ENCODE data around the gene PARP2. TPM values are rescaled to one million over a fixed set of nuclear protein-coding genes. Genes with fewer than 3 reads are reported as not detected.

Gene PARP2
- total RNA-seq, 1 donor from 2014 or later = 19.5 TPM

GRCh38 chr14:20305265-20306078 lies 38.0 kb upstream of the PARP2 start, which contains the start of gene TTC5:
Gene TTC5, minus strand, starts transcription at chr14:20305951. Its CDS starts 14 bp downstream, at chr14:20305937.
- ChIA-PET CTCF (interaction anchor here (0.7 kb wide), 1 partner anchor 665 kb away, joined by 3 read pairs; no protein-coding TSS in a partner anchor), POLR2A (interaction anchor here (1.0 kb wide), 1 partner anchor 28 kb away, joined by 3 read pairs; the partner anchor contains the start of gene CCNB1IP1)
- ATAC-seq (ENCODE audit: low read depth) = peak; percentile 99
- H3K9me3 Mint-ChIP-seq = no peaks in the 10 kb centered on the region
- peaks cover 29% of the 10 kb centered on the region for H3K36me3 Mint-ChIP-seq (ENCODE audit: low read depth)
- H3K4me1 Mint-ChIP-seq = peaks cover 27% of the 10 kb centered on the region
- H3K27ac Mint-ChIP-seq = peak within 1 kb of the TSS; percentile 81
- peak; percentile 89 for DNase-seq
- intact Hi-C loops (cut with micrococcal nuclease) = loop anchor here (1.0 kb wide), 1 partner anchor 38 kb away; the partner anchor contains the start of gene PARP2
- H3K4me3 Mint-ChIP-seq = peak within 1 kb of the TSS; percentile 87
- H3K27me3 Mint-ChIP-seq = no peaks in the 10 kb centered on the region
- TF ChIP-seq CTCF (IDR thresholded peaks at IDR 0.05) = no peak

- Mint-ChIP-seq H3K27ac (peak overlapping the region; percentile 81), H3K27me3 (no peaks in the 10 kb centered on the region), H3K36me3 (ENCODE audit: low read depth) (peaks cover 23% of the 10 kb centered on the region), H3K9me3 (no peaks in the 10 kb centered on the region), H3K4me3 (peak overlapping the region; percentile 87), H3K4me1 (peaks cover 27% of the 10 kb centered on the region)
- DNase-seq (no peak), ATAC-seq (ENCODE audit: low read depth) (no peak)
- CTCF ChIA-PET = interaction anchor here (0.7 kb wide), 1 partner anchor 665 kb away, joined by 3 read pairs; no protein-coding TSS in a partner anchor
- no peak for TF ChIP-seq CTCF (IDR thresholded peaks at IDR 0.05)
- POLR2A ChIA-PET = interaction anchor here (1.0 kb wide), 1 partner anchor 27 kb away, joined by 3 read pairs; the partner anchor contains the start of gene CCNB1IP1
- intact Hi-C loops (cut with micrococcal nuclease) = no loop called here
Observed at GRCh38 chr14:20306079-20306423, 37.4 kb upstream of the PARP2 start.

GRCh38 chr14:20314026-20314425 lies 29.4 kb upstream of the PARP2 start:
- Mint-ChIP-seq H3K4me3 (no peak overlapping the region), H3K36me3 (ENCODE audit: low read depth) (peaks cover 62% of the 10 kb centered on the region), H3K4me1 (no peaks in the 10 kb centered on the region), H3K9me3 (no peaks in the 10 kb centered on the region), H3K27me3 (no peaks in the 10 kb centered on the region), H3K27ac (no peak overlapping the region)
- ChIA-PET POLR2A (no interaction called here), CTCF (no interaction called here)
- TF ChIP-seq CTCF (IDR thresholded peaks at IDR 0.05) = no peak
- DNase-seq (no peak), ATAC-seq (ENCODE audit: low read depth) (no peak)
- intact Hi-C loops (cut with micrococcal nuclease) = no loop called here

GRCh38 chr14:20317720-20318119 lies 25.7 kb upstream of the PARP2 start:
- Mint-ChIP-seq H3K27me3 (no peaks in the 10 kb centered on the region), H3K36me3 (ENCODE audit: low read depth) (peaks cover 71% of the 10 kb centered on the region), H3K4me3 (no peak overlapping the region), H3K27ac (no peak overlapping the region), H3K9me3 (no peaks in the 10 kb centered on the region), H3K4me1 (no peaks in the 10 kb centered on the region)
- CTCF ChIA-PET = no interaction called here
- TF ChIP-seq CTCF (IDR thresholded peaks at IDR 0.05) = no peak
- ATAC-seq (ENCODE audit: low read depth) (no peak), DNase-seq (no peak)
- intact Hi-C loops (cut with micrococcal nuclease) = no loop called here
- POLR2A ChIA-PET = no interaction called here

Data from activated B cell treated with CpG ODN at 0.5 μM for 24 hours (primary cell).